GM23248 (cell line): ENCODE results near the gene CCDC141. TPM values are rescaled to one million over a fixed set of nuclear protein-coding genes. Genes with fewer than 3 reads are reported as not detected.

Source experiments
- DNase-seq: peaks from one replicate; pipeline ENCODE4 v3.0.0-alpha.2; 2015
- H2AFZ ChIP-seq: fragments of 200-600 bp; sonication (generic); 2 replicates; pipeline ENCODE4 v1.6.1; 2016; ENCODE audit warnings: antibody characterized with exemption
- H3F3A ChIP-seq: fragments of 200-600 bp; sonication (generic); 2 replicates; pipeline ENCODE4 v1.6.1; 2016; ENCODE audit warnings: mild to moderate bottlenecking, antibody characterized with exemption, mixed run types; ENCODE audit not compliant: insufficient read depth
- H3K27ac ChIP-seq: fragments of 200-600 bp; sonication (generic); 2 replicates; pipeline ENCODE4 v1.5.1; 2016; ENCODE audit warnings: mild to moderate bottlenecking
- H3K27me3 ChIP-seq: fragments of 200-600 bp; sonication (generic); replicated peaks from 2 replicates; pipeline ENCODE4 v1.6.1; 2016; ENCODE audit warnings: mild to moderate bottlenecking; ENCODE audit not compliant: insufficient read depth
- H3K36me3 ChIP-seq: fragments of 200-600 bp; sonication (generic); 2 replicates; pipeline ENCODE4 v1.6.1; 2016; ENCODE audit warnings: low read depth, mild to moderate bottlenecking
- H3K4me1 ChIP-seq: fragments of 200-600 bp; sonication (generic); 2 replicates; pipeline ENCODE4 v1.6.1; 2016; ENCODE audit warnings: mild to moderate bottlenecking; ENCODE audit not compliant: insufficient read depth
- H3K4me2 ChIP-seq: fragments of 200-600 bp; sonication (generic); one replicate; pipeline ENCODE4 v1.6.1; 2016; ENCODE audit warnings: mild to moderate bottlenecking; ENCODE audit not compliant: unreplicated experiment
- H3K4me3 ChIP-seq: fragments of 200-600 bp; sonication (generic); 2 replicates; pipeline ENCODE4 v1.5.1; 2016; ENCODE audit warnings: mild to moderate bottlenecking
- H3K79me2 ChIP-seq: fragments of 200-600 bp; sonication (generic); 2 replicates; pipeline ENCODE4 v1.6.1; 2016; ENCODE audit warnings: mild to moderate bottlenecking; ENCODE audit not compliant: insufficient read depth
- H3K9ac ChIP-seq: fragments of 200-600 bp; sonication (generic); 2 replicates; pipeline ENCODE4 v1.6.1; 2016; ENCODE audit warnings: mild to moderate bottlenecking
- H3K9me2 ChIP-seq: fragments of 200-600 bp; sonication (generic); 2 replicates; pipeline ENCODE4 v1.6.1; 2016; ENCODE audit warnings: mixed run types, mild to moderate bottlenecking, moderate library complexity; ENCODE audit not compliant: insufficient read depth
- H3K9me3 ChIP-seq: fragments of 200-600 bp; sonication (generic); one replicate; pipeline ENCODE4 v1.6.1; 2017; ENCODE audit warnings: low read depth
- H4K20me1 ChIP-seq: fragments of 200-600 bp; sonication (generic); 2 replicates; pipeline ENCODE4 v1.6.0; 2016; ENCODE audit not compliant: insufficient read depth
- EZH2 ChIP-seq: fragments of 200-600 bp; sonication (generic); IDR thresholded peaks from 2 replicates; pipeline ENCODE4 v1.6.1; 2018; ENCODE audit warnings: antibody characterized with exemption, mild to moderate bottlenecking; ENCODE audit not compliant: insufficient read depth, poor library complexity, severe bottlenecking
- EZH2phosphoT487 ChIP-seq: fragments of 200-600 bp; sonication (generic); IDR thresholded peaks from 2 replicates; pipeline ENCODE4 v1.6.1; 2018; ENCODE audit warnings: antibody characterized with exemption, moderate library complexity, mild to moderate bottlenecking, low read depth; ENCODE audit not compliant: insufficient read depth
- WGBS, 2 experiments: methylation state at CpG; one replicate each; pipeline ENCODE4 v1.1.6; 2015 to 2017; ENCODE audit warnings: low lambda C conversion rate in 2 of 2, low coverage in 1 of 2; ENCODE audit errors: missing lambda C conversion rate in 2 of 2; 5-methylcytosine and 5-hydroxymethylcytosine counted together
- in situ Hi-C: fragments of 300-500 bp; cut with MboI; formaldehyde crosslinking; loops from 2 replicates; pipeline ENCODE4 v1.15.0; 2020
- polyA plus RNA-seq: library from polyadenylated mRNA; unstranded; fragments of >200 nt; fragmentation: Nextera tagmentation; extraction: Ambion mirVana; gene quantifications from 2 replicates; pipeline ENCODE4 v1.2.1, GENCODE V29; 2016
- total RNA-seq: library from RNA; depleted of rRNA; stranded (reverse); fragments of >200 nt; shearing (Covaris generic); gene quantifications from 2 replicates; pipeline ENCODE4 v1.2.3, GENCODE V29; 2014

The CCDC141 gene
- total and polyA plus RNA-seq, 2 experiments from 2014 or later, result not detected

DNA sequence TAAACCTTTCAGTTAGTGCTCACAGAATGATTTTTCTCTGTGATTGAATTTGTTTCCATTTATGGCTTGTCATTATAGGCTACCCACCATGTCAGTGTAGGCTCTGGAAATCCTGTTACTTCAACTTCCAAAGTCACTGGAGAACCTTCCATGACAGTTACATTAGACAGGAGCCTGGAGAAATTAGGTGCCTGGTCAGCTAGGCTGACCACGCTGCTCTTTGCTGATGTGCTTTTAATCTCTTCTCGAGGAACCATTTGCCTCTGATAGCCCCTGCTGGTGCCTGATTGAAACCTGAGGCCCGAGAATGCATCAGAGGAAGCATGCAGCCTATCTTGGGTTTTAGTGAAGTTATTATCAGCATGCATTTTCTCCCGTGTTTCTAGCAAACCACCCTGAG lies 213.1 kb downstream of the CCDC141 start:
- no peak overlapping the region; the same call in 1 of the 2 replicates for H2AFZ ChIP-seq
- no peaks in the 10 kb centered on the region for H3K9me3 ChIP-seq
- no peak for DNase-seq
- no peak overlapping the region for H3K4me3 ChIP-seq
- WGBS, 2 experiments, result 30 to 39% methylated on average over 4 of the region's 4 CpGs
- TF ChIP-seq EZH2phosphoT487 (no peak), EZH2 (no peak)
- H3K4me1 ChIP-seq, result no peaks in the 10 kb centered on the region
- no peaks in the 10 kb centered on the region for H4K20me1 ChIP-seq
- no peaks in the 10 kb centered on the region for H3F3A ChIP-seq
- no peaks in the 10 kb centered on the region for H3K27me3 ChIP-seq
- H3K27ac ChIP-seq, result no peak overlapping the region
- in situ Hi-C loops, result no loop called here
- no peaks in the 10 kb centered on the region for H3K9me2 ChIP-seq
- H3K36me3 ChIP-seq, result no peaks in the 10 kb centered on the region
- H3K4me2 ChIP-seq, result no peak overlapping the region
- H3K79me2 ChIP-seq, result no peaks in the 10 kb centered on the region
- H3K9ac ChIP-seq, result no peak overlapping the region

GRCh38 chr2:178834086-178834485 lies 215.9 kb downstream of the CCDC141 start:
- WGBS, 2 experiments, result 71 to 73% methylated on average over 9 of the region's 9 CpGs
- in situ Hi-C loops, result no loop called here
- H3K9me3 ChIP-seq, result no peaks in the 10 kb centered on the region
- TF ChIP-seq EZH2 (no peak), EZH2phosphoT487 (no peak)
- no peaks in the 10 kb centered on the region for H3K27me3 ChIP-seq
- H3K27ac ChIP-seq, result no peak overlapping the region
- H3K9me2 ChIP-seq, result no peaks in the 10 kb centered on the region
- no peaks in the 10 kb centered on the region for H3F3A ChIP-seq
- H3K4me3 ChIP-seq, result no peak overlapping the region
- H3K9ac ChIP-seq, result no peak overlapping the region
- H3K4me1 ChIP-seq, result no peaks in the 10 kb centered on the region
- no peak overlapping the region for H2AFZ ChIP-seq
- H4K20me1 ChIP-seq, result no peaks in the 10 kb centered on the region
- DNase-seq, result no peak
- no peak overlapping the region for H3K4me2 ChIP-seq
- H3K36me3 ChIP-seq, result no peaks in the 10 kb centered on the region
- no peaks in the 10 kb centered on the region for H3K79me2 ChIP-seq

DNA sequence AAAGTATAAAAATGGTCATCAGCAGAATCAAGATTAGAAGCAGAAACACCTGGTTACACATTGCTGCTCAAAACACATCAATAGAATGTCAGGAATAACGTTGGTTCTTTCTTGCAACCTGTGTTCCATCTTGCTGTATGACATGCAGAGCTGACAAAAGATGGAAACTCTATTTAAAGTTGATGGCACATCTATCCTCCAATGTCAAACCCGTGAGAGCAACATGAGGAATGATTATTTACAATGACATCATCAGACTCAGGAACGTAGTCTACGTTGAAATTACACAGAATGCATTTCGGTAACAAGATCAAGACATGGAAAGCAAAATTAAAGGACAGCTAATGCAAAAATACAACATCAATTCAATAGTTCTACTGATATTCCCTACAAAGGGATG lies 216.6 kb downstream of the CCDC141 start:
- Histone ChIP-seq H3K27ac (no peak overlapping the region), H2AFZ (no peak overlapping the region), H3K4me1 (no peaks in the 10 kb centered on the region), H3K4me3 (no peak overlapping the region), H4K20me1 (no peaks in the 10 kb centered on the region), H3K9me2 (no peaks in the 10 kb centered on the region), H3K27me3 (no peaks in the 10 kb centered on the region), H3K4me2 (no peak overlapping the region), H3F3A (no peaks in the 10 kb centered on the region), H3K9me3 (no peaks in the 10 kb centered on the region), H3K9ac (no peak overlapping the region), H3K79me2 (no peaks in the 10 kb centered on the region), H3K36me3 (no peaks in the 10 kb centered on the region)
- TF ChIP-seq EZH2phosphoT487 (no peak), EZH2 (no peak)
- DNase-seq, result no peak
- 54 to 61% methylated on average over 5 of the region's 5 CpGs for WGBS, 2 experiments
- in situ Hi-C loops, result no loop called here

DNA sequence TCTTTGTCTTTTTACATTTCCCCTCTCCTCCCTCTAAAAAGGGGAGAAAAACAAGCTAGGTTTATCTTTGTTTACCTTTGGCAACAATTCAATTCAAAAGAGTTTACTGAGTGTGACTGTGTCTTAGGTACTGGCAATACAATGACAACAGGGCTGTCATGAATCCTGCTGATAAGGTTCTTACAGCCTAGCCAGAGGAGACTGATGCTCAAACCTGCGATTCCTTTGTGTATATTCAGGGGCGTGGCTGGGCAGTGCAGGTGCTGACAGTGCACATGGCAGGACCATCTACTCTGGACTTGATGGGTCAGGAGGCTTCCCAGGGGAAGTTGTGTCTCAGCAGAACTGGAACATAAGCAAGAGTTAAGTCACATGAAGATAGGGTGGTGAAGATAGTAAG lies 219.5 kb downstream of the CCDC141 start:
- H4K20me1 ChIP-seq, result no peaks in the 10 kb centered on the region
- TF ChIP-seq EZH2phosphoT487 (no peak), EZH2 (no peak)
- H3F3A ChIP-seq, result no peaks in the 10 kb centered on the region
- H3K27me3 ChIP-seq, result no peaks in the 10 kb centered on the region
- H3K9ac ChIP-seq, result no peak overlapping the region
- H3K4me3 ChIP-seq, result no peak overlapping the region
- no peaks in the 10 kb centered on the region for H3K36me3 ChIP-seq
- H3K9me3 ChIP-seq, result no peaks in the 10 kb centered on the region
- H3K79me2 ChIP-seq, result no peaks in the 10 kb centered on the region
- no peak overlapping the region for H2AFZ ChIP-seq
- no peak overlapping the region for H3K4me2 ChIP-seq
- 82 to 84% methylated on average over 2 of the region's 2 CpGs for WGBS, 2 experiments
- DNase-seq, result no peak
- H3K9me2 ChIP-seq, result no peaks in the 10 kb centered on the region
- no peak overlapping the region for H3K27ac ChIP-seq
- no peaks in the 10 kb centered on the region for H3K4me1 ChIP-seq
- in situ Hi-C loops, result no loop called here

DNA sequence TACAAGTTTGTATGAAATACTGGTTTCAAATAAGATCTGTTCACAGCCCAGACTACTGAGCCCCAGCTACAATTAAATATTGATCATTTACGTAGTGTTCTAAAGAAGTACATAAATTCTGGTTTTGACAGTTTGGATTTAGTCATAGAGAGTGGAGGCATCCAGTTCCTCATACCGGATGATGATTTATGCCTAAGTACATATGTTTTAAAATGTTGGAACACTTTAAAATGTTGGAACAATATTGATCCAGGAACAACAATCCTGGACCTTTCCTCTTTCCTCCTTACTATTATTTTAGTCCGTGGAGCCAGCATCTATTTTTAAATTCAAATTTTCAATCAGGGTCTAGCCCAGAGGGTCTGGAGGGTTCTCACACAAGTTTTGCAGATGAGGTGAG lies 220.0 kb downstream of the CCDC141 start:
- Histone ChIP-seq H3K9me3 (no peaks in the 10 kb centered on the region), H3K4me3 (no peak overlapping the region), H3K79me2 (no peaks in the 10 kb centered on the region), H3K9ac (no peak overlapping the region), H3K36me3 (no peaks in the 10 kb centered on the region), H3F3A (no peaks in the 10 kb centered on the region), H3K9me2 (no peaks in the 10 kb centered on the region), H2AFZ (no peak overlapping the region), H3K27ac (no peak overlapping the region), H3K4me1 (peaks cover 2% of the 10 kb centered on the region), H3K27me3 (no peaks in the 10 kb centered on the region), H4K20me1 (no peaks in the 10 kb centered on the region), H3K4me2 (no peak overlapping the region)
- 61 to 64% methylated on average over 3 of the region's 3 CpGs for WGBS, 2 experiments
- in situ Hi-C loops, result no loop called here
- TF ChIP-seq EZH2phosphoT487 (no peak), EZH2 (no peak)
- no peak for DNase-seq
